Stomach (tissue), 4 donors: ENCODE measurements around the gene KHK.

ENCODE experiments used
- CTCF ChIP-seq, 7 experiments: fragments of 450-650 bp in 4 of 7; fragments of 200-600 bp in 3 of 7; sonication (generic) in 3 of 7; IDR thresholded peaks; one replicate each; pipeline ENCODE4 v1.5.1; 2016 to 2019; ENCODE audit warnings: antibody characterized with exemption in 7 of 7, control low read depth in 2 of 7, mild to moderate bottlenecking in 1 of 7
- EP300 ChIP-seq: sonication (generic); formaldehyde crosslinking; IDR thresholded peaks from one replicate; pipeline ENCODE4 v1.6.1; 2017; ENCODE audit warnings: antibody characterized with exemption
- POLR2A ChIP-seq, 4 donors: fragments of 450-650 bp; IDR thresholded peaks; one replicate each; pipeline ENCODE4 v1.6.1; 2016; ENCODE audit warnings: antibody characterized with exemption in 4 of 4, control low read depth in 2 of 4, mild to moderate bottlenecking in 1 of 4, moderate library complexity in 1 of 4
- POLR2AphosphoS5 ChIP-seq, 3 donors: sonication (generic); formaldehyde crosslinking; IDR thresholded peaks; one replicate each; pipeline ENCODE4 v1.6.1; 2016; ENCODE audit warnings: antibody characterized with exemption in 3 of 3

- TF ChIP-seq CTCF (IDR thresholded peaks at IDR 0.05) (no peak), POLR2A (IDR thresholded peaks at IDR 0.05) (no peak), POLR2AphosphoS5 (IDR thresholded peaks at IDR 0.05) (no peak), EP300 (no peak)
Measured at GRCh38 chr2:27105981-27106380, 19.4 kb downstream of the KHK start.
